ENCODE results near the gene OR4F17.
"Not testable (repeated sequence)": the region's sequence is repeated elsewhere in the genome, so short reads cannot be mapped to it uniquely, and the experiment has no call there.

OR4F17 gene, protein sequence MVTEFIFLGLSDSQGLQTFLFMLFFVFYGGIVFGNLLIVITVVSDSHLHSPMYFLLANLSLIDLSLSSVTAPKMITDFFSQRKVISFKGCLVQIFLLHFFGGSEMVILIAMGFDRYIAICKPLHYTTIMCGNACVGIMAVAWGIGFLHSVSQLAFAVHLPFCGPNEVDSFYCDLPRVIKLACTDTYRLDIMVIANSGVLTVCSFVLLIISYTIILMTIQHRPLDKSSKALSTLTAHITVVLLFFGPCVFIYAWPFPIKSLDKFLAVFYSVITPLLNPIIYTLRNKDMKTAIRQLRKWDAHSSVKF

DNA sequence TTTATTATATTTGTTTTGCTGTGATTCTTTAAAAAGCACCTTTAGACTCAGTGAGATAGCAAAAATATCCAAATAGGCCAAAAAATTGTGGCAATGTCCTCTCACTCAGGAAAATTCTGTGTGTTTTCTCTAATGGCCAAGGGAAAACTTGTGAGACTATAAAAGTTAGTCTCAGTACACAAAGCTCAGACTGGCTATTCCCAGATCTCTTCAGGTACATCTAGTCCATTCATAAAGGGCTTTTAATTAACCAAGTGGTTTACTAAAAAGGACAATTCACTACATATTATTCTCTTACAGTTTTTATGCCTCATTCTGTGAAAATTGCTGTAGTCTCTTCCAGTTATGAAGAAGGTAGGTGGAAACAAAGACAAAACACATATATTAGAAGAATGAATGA, at the start of gene OR4F17:
Gene OR4F17 (plus strand): TSS at position 301 of the 400 bp plus-strand sequence. CDS start 3,575 bp downstream, outside the sequence.
- DNase-seq (ENCODE audit: low read depth): not testable (repeated sequence)

DNA sequence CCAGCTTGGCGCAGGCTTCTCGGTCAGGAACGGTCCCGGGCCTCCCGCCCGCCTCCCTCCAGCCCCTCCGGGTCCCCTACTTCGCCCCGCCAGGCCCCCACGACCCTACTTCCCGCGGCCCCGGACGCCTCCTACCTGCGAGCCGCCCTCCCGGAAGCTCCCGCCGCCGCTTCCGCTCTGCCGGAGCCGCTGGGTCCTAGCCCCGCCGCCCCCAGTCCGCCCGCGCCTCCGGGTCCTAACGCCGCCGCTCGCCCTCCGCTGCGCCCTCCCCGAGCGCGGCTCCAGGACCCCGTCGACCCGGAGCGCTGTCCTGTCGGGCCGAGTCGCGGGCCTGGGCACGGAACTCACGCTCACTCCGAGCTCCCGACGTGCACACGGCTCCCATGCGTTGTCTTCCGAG, 36.1 kb upstream of the OR4F17 start:
- peak; percentile 0 for DNase-seq (ENCODE audit: low read depth)

DNA sequence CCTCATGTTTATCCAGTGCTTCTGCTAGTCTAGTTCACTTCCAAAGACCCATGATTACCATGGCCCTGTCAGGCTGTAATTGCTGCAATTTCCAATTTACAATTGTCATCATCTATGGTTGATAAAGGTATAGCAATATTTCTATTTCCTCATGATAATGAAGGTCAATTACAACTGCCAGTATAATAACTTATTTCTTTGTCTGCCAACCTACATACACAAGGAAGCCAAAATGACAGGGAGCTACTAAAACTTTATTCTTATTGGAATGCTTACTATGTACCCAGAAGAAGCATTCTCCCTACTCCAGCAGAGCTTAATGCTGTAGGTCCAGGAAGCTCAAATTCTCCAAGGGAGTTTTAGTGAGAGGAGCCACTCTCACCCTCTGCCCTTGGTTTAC, 24.0 kb upstream of the OR4F17 start:
- not testable (repeated sequence) for DNase-seq (ENCODE audit: low read depth)

DNA sequence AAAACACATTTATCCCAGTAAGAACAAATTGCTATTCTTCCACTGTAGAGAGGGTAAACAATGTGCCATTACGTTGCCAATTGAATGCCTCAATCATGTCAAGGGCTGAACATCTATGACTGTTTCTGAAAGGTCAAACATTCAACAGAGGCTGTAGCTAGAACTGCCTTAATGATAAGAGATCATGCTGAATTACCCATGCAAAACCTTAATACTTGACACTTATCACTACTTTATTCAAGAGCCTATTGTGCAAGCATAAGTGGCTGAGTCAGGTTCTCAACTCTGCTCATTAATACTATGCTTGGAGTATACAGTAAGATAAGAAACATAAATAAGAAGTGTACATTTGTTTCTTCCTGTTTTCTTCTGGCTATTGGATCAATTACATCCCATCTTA, 23.3 kb upstream of the OR4F17 start:
- DNase-seq (ENCODE audit: low read depth): not testable (repeated sequence)

DNA sequence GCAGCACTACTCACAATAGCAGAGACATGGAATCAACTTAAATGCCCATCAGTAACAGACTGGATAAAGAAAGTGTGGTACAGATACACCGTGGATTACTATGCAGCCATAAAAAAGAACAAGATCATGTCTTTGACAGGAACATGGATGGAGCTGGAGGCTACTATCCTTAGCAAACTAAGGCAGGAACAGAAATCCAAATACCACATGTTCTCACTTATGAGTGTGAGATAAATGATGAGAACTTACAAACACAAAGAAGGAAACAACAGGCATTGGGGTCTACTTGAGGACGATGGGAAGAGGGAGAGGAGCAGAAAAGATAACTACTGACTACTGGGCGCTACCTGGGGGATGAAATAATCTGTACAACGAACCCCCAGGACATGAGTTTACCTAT, 16.2 kb upstream of the OR4F17 start:
- not testable (repeated sequence) for DNase-seq (ENCODE audit: low read depth)

DNA sequence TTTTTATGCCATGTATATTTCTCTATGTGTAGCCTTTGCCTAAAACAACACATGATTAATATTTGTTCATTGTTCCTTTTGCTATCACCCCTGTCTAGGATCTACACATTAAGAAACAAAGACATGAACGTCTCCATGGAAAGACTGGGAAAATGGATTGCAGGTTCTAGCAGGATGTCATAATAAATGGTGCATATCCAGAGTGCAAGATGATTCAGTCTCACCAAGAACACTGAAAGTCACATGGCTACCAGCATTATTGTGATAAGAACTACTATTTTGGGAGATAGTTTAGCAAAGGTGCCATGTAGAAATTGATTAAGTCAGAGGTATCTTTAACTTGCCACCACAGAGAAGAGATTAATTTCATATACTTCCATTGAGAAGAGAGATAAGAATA, 12.1 kb upstream of the OR4F17 start:
- DNase-seq (ENCODE audit: low read depth): not testable (repeated sequence)

DNA sequence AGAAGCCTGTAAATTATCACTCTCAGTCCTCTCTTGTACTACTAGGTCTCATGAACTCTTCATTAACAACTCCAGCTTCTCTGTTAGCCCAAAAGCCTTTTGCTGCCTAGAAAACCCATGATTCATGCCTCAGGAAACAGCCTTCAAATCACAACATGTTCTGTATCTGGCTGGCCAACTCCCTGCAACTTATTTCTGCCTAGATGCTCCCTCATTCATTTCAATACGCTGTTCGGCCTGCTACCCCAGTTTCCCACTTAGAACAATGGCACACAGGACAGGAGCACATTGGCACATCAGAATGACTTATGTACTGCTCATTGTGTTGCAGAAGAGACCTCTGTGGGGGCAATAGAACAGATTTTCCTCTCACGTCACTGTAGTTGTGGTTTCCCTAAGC, 9.3 kb upstream of the OR4F17 start:
- not testable (repeated sequence) for DNase-seq (ENCODE audit: low read depth)

DNA sequence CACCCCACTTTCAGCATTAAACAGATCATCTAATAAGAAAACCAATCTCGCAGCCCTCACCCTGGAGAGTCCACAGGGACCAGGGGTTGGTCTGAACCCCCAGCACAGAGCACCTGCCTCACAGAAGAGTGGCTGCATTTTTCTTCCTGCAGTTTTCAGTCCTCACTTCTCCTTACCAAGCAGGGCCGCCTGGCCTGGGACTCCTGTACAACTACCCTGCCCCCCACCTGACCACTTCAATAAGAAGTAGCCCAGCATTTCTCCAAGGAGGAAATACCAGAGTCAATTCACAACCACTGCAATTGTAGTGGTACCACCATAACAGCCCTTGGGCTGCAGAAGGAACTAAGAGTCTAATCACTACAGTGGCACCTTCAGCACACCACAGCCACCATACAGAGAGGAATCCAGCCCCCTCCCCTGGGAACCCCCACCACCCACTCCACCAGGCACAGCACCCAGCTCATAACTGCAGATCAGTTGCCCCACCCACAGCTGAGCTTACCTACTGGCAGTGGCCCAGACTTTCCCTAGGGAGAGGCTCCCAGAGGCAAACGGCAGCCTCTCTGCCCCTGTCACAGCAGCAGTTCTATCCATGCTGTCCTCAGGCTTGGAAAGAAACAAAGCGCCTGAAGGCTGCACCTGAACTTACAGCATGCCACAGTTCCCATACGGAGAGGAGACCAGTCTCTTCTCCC, 13.7 kb downstream of the OR4F17 start:
- not testable (repeated sequence) for DNase-seq (ENCODE audit: low read depth)

Measured in T-helper 22 cell (primary cell).